GM19351 (cell line): Measurements from ENCODE around the gene MYL7.
A peak's percentile ranks its signal among the peaks of the same experiment; 100 is the strongest.

Experiments used
- ATAC-seq: cut with Tn5 transposase; IDR thresholded peaks from one replicate; pipeline ENCODE4 v1.9.1; 2021; ENCODE audit warnings: mild to moderate bottlenecking, moderate library complexity; ENCODE audit not compliant: unreplicated experiment

Gene MYL7

DNA sequence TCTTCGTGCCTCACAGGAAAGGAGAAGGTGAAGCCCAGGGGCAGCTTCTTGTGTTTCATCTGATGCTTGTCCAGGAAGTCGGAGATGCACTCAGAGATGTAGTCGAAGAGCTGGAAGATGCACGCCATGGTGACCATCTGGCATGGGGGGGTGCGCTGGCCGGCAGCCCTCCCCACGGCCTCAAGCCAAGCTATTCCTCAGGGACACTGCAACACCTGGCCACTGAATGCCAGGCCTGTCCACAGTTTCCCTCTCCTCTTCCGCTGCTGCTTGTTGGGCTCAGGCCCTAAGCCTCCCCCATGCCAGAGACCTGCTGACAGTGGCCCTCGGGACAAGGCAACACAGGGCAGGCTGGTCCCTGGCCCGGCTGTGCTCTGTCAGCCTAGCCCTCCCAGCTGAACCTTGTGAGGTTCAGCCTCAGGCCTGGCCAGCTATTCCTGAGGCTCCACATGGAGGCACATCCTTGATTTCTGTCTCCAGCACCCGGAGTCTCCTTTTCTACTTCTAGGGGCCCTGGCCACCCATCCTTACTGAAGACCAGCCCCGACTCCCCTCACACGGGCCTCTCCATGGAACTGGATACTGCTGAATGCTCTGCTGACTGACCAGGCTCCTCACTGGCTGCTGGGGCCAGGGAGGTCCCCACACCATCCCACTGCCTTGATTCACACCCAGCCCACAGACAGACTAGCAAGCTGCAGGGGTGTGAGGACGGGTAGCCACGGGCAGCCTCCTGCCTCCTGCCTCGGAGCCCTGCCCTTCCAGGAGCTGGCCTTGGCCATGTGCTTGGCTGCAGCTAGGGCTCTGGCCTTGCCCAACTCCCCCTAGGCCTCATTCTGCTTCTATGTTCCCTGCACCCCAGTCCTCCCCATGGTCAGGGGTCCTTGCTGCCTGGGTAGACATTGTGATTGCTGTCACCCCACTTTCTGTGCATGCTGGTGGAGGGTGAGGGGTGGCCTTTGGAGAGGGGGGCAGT, 10.1 kb upstream of the MYL7 start:
- ATAC-seq: no peak

DNA sequence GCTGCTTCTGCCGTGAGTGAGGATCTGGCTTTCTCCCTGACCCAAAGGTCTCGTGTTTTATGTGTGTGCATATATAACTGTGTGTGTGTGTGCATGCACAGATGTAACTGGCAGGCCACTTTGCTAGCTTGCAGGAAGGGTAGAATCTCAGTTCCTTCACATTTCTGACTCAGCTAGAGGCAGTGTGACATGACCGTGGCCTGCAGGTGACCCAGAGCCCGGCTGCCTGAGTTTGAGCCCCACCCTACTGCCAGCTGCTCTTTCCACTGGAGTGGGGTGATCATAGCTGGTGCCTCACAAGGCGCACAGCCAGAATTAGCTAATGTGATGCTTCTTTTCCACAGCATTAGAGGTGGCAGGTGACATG, 9.3 kb upstream of the MYL7 start:
- ATAC-seq: peak; percentile 84

DNA sequence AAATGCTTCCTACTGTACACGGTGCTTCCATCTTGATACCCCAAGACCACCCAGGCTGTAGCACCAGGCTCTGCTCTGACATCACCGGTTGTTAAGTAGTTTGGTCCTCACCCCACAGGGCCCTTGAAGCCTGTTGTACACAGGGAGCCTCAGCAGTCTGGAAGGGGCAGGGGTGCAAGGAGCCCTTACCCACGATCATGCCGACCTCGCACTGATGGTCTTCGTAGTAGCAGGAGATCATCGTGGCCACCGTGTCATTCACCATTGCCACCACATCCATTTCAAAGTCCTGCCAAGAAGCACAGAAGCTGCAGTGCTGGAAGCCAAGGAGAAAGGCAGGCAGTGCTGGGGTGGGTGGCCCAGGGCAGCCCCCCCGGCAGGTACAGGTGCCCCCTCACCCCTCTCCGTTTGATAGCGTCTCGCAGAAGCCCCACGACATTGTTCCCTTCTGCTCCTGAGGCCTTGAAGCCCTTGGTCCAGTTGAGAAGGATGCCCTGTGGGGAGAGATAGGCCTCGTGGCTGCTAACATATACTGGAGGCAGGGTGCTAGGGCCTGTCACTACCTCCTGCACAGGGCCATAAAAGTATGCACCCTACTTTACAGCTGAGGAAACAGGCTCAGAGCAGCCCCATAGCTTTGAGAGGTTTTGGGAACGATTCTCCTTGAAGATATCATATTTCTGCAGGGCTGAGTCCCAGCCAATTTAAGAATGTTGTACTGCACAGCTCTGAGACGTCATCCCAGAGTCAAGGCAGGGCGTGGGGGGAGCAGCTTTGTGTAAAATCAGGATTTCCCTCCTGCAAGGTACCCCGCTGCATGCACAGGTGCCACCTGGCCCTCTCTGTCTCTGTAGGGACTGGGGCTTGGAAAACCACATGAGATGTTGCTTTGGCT, 8.7 kb upstream of the MYL7 start:
- no peak for ATAC-seq

DNA sequence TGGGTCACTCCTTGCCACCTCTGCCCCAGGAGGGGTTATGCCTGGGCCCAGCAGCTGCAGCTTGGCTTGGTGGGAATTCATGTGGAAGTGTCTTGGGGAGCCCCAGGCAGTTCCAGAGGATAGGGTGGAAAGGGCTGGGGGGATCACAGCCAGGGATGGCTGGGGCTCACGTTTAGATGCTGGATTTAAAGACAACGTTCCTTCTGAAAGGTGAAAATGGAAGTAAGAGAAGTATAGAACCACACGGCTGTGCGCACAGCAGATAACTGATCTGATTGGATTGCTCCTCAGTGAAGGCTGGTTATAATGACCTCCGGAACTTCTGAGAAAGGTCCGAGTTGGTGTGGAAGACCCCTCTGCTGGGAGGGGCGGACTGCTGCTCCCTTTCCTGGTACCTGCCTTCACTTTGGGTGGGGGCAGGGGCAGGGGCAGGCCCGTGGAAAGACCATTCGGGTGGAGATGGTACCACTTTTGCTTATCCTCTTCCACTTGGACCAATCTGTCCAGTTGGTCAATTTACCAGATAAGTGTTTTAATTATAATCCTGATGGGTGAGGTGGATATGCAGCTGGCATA, 7.9 kb upstream of the MYL7 start:
- no peak for ATAC-seq

DNA sequence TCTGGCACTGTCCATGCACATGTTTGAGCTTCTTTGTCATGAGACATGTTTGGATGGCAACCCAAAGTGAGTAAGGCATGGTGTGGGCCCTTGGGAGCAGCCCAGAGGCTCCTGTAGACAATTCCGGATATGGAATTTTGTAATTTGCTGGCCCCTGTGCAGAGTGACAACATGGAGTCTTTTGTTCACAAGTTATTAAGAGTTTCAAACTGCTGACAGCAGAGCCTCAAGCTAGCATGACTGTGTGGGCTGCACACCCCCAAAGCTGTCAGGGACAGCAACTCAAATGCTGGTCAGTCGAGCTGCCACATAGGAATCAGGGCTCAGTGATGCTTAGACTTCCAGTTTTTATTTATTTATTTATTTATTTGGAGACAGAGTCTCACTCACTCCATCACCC, 7.0 kb upstream of the MYL7 start:
- ATAC-seq: no peak

DNA sequence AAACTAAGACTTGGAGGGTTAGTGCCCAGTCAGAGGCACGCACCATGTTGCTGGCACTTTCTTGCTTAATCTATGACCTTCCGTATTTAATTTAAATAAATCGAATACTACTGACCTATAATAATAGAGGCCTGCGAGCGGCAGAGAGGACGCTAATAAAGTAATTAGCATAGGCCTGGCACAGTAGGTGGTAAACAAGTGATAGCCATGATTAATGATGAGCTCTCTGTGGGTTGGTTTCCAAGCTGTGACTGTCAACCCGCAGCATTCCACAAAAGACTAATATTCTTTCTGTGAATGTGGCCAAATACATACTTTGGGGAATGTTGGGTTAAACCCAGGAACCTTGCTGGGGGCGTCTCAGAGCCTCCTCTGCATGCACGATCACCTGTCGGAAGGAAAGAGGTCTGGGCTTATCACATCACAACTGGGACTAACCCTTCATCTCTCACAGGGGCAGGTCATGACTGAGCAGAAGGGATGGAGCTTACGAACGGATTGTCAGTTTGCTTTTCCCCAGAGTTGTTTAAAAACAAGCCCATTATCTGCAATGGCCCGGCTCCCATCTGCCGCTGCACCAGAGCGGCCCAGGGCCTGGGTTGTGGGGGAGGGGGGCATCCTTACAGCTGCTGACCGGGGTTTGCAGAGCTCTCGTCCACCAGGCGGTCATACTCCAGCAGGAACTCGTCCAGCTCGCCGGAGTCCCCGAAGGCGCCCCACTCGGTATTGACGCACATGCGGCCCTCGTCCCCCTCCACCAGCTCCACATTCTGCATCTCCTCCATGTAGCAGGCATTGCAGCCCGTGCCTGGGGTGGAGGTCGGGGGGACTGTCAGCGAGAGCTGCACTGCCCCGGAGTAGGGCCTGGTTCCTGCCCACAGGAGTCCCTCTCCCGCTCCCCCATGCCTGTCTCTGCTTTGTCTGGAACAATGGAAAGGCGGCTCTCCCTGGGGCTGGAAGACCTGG, 6.2 kb upstream of the MYL7 start:
- no peak for ATAC-seq

DNA sequence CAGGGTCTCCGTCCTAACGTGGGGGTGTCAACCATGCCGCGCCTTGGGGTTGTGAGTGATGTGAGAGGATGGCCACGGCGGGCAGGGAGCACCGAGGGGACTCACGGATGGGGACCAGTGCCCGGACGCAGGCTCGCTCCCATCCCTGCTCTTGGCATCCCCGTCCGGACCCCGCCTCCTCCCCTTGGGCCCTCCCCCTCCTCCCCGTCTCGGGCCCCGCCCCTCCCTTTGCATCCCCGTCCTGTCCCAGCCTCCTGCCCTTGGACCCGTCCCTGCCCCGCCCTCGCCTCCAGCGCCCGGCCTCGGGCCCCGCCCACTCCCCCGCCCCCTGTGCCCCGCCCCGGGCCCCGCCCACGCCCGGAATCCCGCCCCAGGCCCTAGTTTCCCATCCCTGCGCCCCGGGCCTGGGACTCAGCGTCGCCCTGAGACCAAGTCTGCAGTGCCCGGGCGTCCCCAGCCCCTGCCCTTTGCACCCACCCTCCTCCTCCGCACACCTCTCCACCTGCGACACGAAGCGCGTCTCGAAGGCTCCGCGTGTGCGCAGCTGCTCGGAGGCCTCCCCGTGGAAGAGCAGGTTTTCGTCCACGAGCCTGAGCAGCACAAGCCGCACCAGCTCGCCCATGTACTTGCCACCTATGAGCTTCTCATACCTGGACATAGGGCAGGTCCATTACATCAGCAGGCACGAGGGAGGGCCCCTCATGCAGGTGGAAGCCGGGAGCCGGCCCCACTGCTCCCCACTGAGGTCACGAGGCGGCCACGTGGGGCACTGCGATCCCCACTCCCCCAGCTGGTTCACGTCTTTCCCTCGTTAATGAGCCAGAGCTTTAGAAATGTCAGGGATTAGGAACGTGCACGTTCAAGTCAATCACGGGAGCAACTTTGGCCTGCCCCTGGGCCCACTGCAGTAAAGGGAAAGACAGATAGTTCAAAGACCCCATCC, 5.1 kb upstream of the MYL7 start:
- no peak for ATAC-seq

DNA sequence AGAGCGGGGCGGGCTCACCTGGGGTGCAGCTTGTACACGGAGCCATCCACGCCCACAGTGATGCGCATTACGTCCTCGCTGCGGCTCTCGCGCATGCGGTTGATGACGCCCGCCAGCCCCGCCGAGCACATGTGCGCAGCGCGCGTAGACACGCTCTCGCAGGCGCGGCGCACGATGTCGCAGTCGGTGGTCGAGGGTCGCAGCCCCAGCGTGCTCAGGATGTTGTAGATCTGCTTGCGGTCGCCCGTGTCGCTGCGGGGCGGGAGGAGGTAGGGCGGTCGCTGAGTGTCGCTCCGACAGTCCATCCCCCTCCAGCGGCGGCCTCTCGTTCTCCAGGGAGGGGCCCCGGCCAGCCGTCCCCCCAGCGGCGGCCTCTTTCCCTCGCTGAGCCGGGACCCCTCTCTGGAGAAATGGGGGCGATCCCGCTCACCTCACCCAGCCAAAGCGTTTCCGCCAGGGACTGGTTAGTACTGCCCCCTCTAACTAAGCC, 4.4 kb upstream of the MYL7 start:
- ATAC-seq: no peak

DNA sequence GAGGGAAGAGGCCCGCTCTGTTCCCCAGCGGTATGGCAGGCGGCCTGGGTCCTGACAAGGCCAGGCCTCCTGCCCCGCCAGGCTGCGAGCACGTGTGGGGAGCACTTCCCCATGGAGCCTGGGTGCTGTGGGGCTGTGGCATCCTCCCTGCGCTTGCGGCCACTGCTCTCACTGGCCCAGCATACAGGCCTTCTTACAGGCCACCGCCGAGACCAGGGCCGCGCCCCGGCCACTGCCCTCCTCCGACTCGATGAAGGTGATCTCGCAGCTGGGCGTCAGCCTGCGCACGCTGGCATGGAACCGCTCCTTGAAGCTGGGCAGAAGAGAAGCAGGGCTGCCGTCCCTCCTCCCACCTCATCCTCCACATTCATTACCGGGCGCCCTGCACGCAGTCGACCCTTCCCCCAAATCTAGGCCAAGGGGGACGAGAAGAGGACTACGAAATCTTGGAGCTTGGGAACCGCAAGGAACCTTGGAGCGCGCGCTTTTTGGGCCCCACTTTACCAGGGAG, 3.9 kb upstream of the MYL7 start:
- ATAC-seq: no peak

DNA sequence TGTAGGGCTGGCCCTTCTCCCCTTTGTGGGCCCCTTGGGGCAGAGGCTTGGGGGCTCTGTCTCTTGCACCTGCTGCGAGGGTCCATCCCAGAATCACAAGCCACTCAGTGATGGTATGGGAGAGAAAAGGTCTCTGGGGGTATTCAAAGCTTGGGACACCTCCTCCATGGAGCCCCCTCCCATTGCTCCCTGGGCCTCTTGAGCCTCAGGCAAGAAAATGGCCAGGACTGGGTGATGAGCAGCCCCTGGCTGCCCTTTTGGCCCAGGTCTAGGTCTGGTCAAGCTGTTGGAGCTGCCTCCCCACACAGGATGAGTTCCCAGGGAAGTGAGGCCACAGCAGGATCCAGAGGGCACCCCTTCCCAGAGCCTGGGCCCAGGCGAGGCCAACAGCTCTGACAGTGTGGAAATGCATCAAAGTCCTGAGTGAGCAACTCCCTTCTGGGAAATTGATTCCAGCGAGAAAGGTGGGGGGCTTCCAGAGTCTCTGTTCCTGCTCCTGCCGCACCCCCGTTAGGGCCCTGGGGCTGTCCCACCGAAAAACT, 3.4 kb upstream of the MYL7 start:
- ATAC-seq: no peak

DNA sequence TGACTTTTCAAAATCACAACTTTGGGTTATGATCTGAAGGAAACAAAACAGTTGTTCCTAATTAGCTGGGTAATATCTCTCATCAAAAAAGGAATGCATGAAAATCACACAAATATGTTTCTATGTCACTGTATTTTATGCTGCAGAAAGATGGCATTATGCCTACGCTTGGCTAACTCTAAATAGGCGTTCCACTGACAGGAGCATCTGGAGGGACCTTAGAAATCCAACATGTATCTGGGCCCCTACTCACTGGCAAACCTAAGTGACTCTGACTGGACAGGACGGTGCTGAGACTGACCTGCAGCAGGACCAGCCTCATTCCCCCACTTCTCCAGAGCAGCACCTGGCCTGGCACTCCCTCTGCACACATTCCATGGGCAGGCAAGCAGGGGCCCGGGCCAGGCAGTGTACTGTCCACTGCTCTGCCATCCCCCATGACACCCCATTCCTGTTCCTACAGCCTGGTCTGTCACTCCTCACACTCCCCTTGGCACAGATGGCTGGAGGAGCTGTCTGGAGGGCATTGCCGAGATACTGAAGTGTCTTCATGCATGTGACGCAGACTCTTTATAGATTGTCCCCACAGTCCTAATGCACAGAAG, 2.6 kb upstream of the MYL7 start:
- ATAC-seq: no peak

DNA sequence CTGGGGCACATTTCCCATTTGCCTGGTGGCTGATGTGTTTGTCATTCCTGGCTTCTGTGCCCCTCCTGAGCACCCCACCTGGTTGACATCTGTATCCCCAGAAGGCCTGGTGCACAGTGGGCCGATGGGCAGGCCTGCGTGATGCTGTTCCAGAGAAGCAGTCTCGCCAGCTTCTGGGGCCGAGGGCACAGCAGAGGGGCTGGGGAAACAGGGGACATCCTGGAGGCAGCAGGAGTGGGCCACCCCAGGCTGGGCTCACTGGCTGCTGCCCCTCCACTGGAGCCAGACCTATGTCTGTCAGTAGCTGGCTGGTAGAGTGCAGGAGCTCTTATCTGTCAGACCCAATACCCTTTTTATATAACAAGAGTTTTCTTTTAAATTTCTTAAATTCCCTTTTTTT, 896 bp upstream of the MYL7 start:
- ATAC-seq: no peak

DNA sequence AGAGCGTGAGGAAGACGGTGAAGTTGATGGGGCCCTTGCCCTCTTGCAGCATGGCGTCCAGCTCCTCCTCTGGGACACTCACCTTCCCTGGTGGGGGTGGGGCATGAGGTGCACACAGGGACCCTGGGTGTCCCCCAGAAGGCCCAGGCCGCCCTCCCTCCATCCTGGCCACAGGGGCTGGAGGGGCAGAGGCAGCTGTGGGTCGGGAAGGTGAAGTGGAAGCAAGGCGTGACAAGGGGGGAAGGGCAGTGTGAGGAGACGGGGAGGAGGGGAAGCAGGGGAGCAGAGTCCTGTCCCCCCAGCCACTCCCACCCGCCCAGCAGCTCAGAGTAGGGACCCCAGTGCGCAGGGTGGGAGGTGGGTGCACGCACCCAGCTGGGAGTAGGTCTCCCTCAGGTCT, 791 bp downstream of the MYL7 start:
- ATAC-seq: no peak

DNA sequence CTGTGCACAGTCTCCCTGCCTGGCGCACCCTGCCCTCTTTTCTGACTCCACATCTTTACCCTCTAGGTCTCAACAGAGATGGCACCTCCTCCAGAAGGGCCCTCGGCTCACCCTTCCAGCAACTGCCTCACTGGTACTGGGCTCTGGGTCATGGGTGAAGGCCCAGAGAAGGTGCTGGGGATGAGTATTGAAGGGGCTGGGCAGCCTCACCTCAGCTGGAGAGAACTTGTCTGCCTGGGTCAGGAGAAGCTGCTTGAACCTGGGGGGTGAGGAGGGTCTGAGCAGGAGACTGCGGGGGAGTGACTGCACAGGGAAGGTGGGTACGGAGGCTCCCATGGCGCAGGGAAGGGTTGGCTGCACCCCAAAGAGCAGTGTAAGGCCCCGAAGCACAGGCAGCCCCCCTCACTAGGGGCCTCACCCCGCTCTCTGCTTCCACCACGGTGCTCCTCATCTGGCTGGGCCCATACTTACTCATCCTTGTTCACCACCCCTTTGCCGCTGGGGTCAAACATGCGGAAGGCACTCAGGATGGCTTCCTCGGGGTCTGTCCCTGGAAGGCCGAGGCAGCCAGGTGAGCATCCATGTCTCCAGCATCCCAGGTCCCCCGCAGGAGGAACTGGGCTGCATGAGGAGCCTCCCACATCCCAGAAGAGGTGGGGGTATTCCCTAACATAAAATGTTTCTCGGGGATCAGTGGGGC, 1.7 kb downstream of the MYL7 start:
- ATAC-seq: no peak

DNA sequence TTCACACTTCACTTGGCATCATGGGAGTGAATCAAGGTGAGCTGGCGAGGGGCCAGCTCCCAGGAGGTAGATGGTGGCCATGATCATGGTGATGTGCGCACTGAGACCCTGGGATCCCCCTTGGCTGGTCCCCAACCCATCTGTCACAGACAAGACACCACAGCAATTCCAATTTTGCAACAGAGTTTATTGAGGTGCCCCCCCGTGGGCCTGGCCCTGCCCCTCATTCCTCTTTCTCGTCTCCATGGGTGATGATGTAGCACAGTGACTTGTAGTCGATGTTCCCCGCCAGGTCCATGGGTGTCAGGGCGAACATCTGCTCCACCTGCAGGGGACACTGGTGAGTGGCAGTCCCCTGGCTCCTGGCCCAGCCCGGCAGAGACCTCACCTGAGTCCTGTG, 2.4 kb downstream of the MYL7 start:
- no peak for ATAC-seq

DNA sequence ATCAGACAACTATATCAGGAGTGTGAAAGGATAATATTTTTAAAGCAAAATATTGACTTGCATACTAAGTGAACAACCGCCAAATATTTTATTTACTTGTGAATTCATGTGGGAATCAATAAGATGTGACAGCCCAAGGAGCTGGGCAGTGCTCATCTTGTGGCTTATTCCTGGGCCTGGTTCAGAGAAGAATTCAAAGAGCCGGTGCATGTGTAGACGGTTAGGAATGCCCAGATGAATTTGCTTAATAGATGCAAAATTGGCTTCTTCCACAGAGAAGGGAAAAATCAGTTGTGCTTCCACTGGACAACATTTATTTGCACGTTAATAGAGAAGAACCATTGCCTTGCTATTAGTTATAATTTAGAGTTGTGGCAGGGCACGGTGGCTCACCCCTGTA, 4.4 kb downstream of the MYL7 start:
- ATAC-seq: no peak

DNA sequence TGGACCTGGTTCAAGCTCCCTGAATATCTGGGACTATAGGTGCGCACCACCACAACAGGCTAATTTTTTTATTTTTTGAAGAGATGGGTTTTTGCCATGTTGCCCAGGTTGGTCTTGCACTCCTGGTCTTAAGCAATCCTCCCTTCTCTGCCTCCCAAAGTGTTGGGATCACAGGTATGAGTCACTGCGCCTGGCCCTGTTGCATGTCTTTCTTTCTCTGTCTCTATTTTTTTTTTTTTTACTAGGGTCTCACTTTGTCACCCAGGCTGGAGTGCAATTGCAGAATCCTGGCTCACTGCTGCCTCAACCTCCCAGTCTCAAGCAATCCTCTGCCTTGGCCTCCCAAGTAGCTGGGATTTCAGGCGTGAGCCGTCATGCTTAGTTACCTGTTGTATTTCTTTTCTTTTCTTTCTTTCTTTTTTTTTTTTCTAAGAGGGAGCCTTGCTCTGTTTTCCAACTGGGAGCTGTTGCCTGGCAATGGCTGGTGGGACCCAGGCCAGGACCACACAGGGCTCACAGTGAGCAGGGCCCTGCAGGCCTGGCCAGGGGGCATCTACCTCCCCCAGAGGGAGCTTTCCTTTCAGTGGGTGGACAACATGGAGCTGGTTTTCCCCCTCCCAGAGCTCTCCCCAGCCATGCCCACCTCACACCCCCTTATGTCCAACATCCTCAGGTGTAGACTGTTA, 6.0 kb downstream of the MYL7 start:
- ATAC-seq: no peak
